ENCODE results near the gene DOC2B. TPM values are rescaled to one million over a fixed set of nuclear protein-coding genes. Genes with fewer than 3 reads are reported as not detected.

DOC2B gene
- total RNA-seq, 4 donors from 2014 or later, result 10.4 to 18.0 (median 14.6) TPM

- Histone ChIP-seq H3K4me1 (no peaks in the 10 kb centered on the region), H3K27me3 (no peaks in the 10 kb centered on the region), H3K9me3 (no peaks in the 10 kb centered on the region), H3K4me3 (no peak overlapping the region), H3K36me3 (peaks cover 0 to 13% (median 0%) of the 10 kb centered on the region in 4 donors), H3K27ac (replicated peaks in 1 of 4) (no peak overlapping the region)
- no peak for DNase-seq (ENCODE audit: extremely low spot score)
- TF ChIP-seq POLR2A (IDR thresholded peaks at IDR 0.05; ENCODE audit: low read depth), result no peak
- TF ChIP-seq, protein P1, sequence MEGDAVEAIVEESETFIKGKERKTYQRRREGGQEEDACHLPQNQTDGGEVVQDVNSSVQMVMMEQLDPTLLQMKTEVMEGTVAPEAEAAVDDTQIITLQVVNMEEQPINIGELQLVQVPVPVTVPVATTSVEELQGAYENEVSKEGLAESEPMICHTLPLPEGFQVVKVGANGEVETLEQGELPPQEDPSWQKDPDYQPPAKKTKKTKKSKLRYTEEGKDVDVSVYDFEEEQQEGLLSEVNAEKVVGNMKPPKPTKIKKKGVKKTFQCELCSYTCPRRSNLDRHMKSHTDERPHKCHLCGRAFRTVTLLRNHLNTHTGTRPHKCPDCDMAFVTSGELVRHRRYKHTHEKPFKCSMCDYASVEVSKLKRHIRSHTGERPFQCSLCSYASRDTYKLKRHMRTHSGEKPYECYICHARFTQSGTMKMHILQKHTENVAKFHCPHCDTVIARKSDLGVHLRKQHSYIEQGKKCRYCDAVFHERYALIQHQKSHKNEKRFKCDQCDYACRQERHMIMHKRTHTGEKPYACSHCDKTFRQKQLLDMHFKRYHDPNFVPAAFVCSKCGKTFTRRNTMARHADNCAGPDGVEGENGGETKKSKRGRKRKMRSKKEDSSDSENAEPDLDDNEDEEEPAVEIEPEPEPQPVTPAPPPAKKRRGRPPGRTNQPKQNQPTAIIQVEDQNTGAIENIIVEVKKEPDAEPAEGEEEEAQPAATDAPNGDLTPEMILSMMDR (IDR thresholded peaks at IDR 0.05), result peak; percentile 26 to 45 (median 30)
- WGBS, result 65% methylated on average over 6 of the region's 16 CpGs
- intact Hi-C loops (cut with DNase I), result no loop called here
Observed at GRCh38 chr17:164303-165235, 16.9 kb downstream of the DOC2B start.

- H3K36me3 ChIP-seq, result peaks cover 0 to 13% (median 0%) of the 10 kb centered on the region in 4 donors
- 91% methylated on average over 5 of the region's 11 CpGs for WGBS
- no peaks in the 10 kb centered on the region for H3K4me1 ChIP-seq
- no peaks in the 10 kb centered on the region for H3K9me3 ChIP-seq
- no peak for DNase-seq (ENCODE audit: extremely low spot score)
- TF ChIP-seq, protein P1 (IDR thresholded peaks at IDR 0.05), result no peak
- TF ChIP-seq POLR2A (IDR thresholded peaks at IDR 0.05; ENCODE audit: low read depth) (no peak), EP300 (IDR thresholded peaks at IDR 0.05) (no peak), POLR2AphosphoS5 (IDR thresholded peaks at IDR 0.05) (no peak)
- intact Hi-C loops (cut with DNase I), result no loop called here
- H3K27me3 ChIP-seq, result no peaks in the 10 kb centered on the region
- H3K4me3 ChIP-seq, result no peak overlapping the region
- H3K27ac ChIP-seq (replicated peaks in 1 of 4), result no peak overlapping the region
Observed at GRCh38 chr17:163514-164098, 17.8 kb downstream of the DOC2B start.

DNA sequence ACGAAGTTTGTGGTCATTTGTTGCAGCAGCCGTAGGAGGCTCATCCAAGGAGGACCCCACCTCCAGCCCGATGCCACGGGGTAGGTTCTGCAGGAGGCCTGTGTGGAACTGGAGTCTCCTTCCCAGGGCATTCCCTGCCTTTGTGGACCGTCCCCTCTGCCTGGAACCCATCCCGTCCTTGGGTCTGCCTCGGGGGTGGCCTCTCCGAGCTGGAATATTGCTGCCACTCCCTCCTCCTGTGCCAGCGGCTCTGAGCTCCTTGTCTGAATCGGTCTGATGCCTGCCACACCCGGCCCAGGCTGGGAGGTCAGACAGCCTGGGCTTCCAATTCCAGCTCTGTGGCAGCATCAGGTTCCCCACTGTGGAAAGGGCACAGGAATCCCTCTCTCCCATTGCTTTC, 18.8 kb downstream of the DOC2B start:
- TF ChIP-seq, protein P1 (IDR thresholded peaks at IDR 0.05), result no peak
- no peak for TF ChIP-seq EP300 (IDR thresholded peaks at IDR 0.05)
- TF ChIP-seq POLR2A (IDR thresholded peaks at IDR 0.05; ENCODE audit: low read depth), result no peak
- no peak for TF ChIP-seq POLR2AphosphoS5 (IDR thresholded peaks at IDR 0.05)
- WGBS, result 90% methylated on average over 5 of the region's 11 CpGs

DNA sequence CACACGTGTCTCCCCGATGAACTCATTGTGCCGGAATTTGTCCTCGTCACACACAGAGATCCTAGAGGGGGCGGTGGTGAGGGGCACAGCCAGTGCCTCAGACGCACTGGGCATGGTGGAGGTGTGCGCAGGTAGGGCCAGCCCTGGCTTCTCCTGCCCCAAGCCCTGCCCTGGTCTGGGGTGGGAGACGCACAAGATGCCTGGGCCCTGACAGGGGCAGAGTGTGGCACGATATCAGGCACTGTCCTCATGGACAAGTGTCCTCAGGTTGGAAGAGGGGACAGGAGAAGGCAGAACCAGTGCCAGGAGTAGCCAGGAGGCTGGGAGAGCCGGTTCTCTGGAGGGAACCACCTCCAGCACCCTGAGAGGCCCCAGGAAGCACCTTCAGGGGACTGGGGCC, 20.0 kb downstream of the DOC2B start:
- no peak for DNase-seq (ENCODE audit: extremely low spot score)
- Histone ChIP-seq H3K36me3 (peaks cover 0 to 13% (median 0%) of the 10 kb centered on the region in 4 donors), H3K27ac (replicated peaks in 1 of 4) (no peak overlapping the region), H3K9me3 (no peaks in the 10 kb centered on the region), H3K4me1 (no peaks in the 10 kb centered on the region), H3K4me3 (no peak overlapping the region), H3K27me3 (peaks cover 0 to under 1% (median 0%) of the 10 kb centered on the region in 4 donors)
- TF ChIP-seq POLR2AphosphoS5 (IDR thresholded peaks at IDR 0.05), result no peak
- TF ChIP-seq, protein P1 (IDR thresholded peaks at IDR 0.05), result no peak
- TF ChIP-seq POLR2A (IDR thresholded peaks at IDR 0.05; ENCODE audit: low read depth), result no peak
- no peak for TF ChIP-seq EP300 (IDR thresholded peaks at IDR 0.05)
- 93% methylated on average over 2 of the region's 10 CpGs for WGBS
- intact Hi-C loops (cut with DNase I), result no loop called here

More for the DNA sequence above, 18.8 kb downstream of the DOC2B start:
- DNase-seq (ENCODE audit: extremely low spot score), result no peak
- intact Hi-C loops (cut with DNase I), result no loop called here
- no peaks in the 10 kb centered on the region for H3K4me1 ChIP-seq
- H3K36me3 ChIP-seq, result peaks cover 0 to 13% (median 0%) of the 10 kb centered on the region in 4 donors
- H3K9me3 ChIP-seq, result no peaks in the 10 kb centered on the region
- no peaks in the 10 kb centered on the region for H3K27me3 ChIP-seq
- H3K27ac ChIP-seq (replicated peaks in 1 of 4), result no peak overlapping the region
- H3K4me3 ChIP-seq, result no peak overlapping the region

All from esophagus muscularis mucosa (tissue), 4 donors.